Dendritic cell treated with granulocyte-macrophage colony-stimulating factor and Interleukin-4, amounts not matched to agents 40 ng/mL and 50 ng/mL, for 4 days (primary cell): ENCODE results near the gene GDPD5.

Experiments used
- H3K27ac Mint-ChIP-seq: one replicate; pipeline ENCODE4 v1.8.0; 2022; ENCODE audit warnings: mild to moderate bottlenecking, mixed read lengths
- H3K27me3 Mint-ChIP-seq: one replicate; pipeline ENCODE4 v1.8.0; 2022; ENCODE audit warnings: mild to moderate bottlenecking, mixed read lengths
- H3K36me3 Mint-ChIP-seq: one replicate; pipeline ENCODE4 v1.8.0; 2022; ENCODE audit warnings: low read depth, mixed read lengths
- H3K4me1 Mint-ChIP-seq: one replicate; pipeline ENCODE4 v1.8.0; 2022; ENCODE audit warnings: low read depth, mixed read lengths
- H3K4me3 Mint-ChIP-seq: one replicate; pipeline ENCODE4 v1.8.0; 2022; ENCODE audit warnings: mild to moderate bottlenecking, moderate library complexity, mixed read lengths
- H3K9me3 Mint-ChIP-seq: one replicate; pipeline ENCODE4 v1.8.0; 2022; ENCODE audit warnings: mixed read lengths
- intact Hi-C: fragments of 100-400 bp; cut with micrococcal nuclease; formaldehyde crosslinking; loops from one replicate; pipeline ENCODE4 v1.15.0; 2022

Gene GDPD5

GRCh38 chr11:75563501-75563977, 37.8 kb upstream of the GDPD5 start:
- intact Hi-C loops: no loop called here
- H3K27me3 Mint-ChIP-seq: peaks cover 16% of the 10 kb centered on the region
- H3K4me1 Mint-ChIP-seq: peaks cover 29% of the 10 kb centered on the region
- peak overlapping the region; percentile 91 for H3K27ac Mint-ChIP-seq
- peaks cover 26% of the 10 kb centered on the region for H3K36me3 Mint-ChIP-seq
- H3K9me3 Mint-ChIP-seq: no peaks in the 10 kb centered on the region
- peak overlapping the region; percentile 93 for H3K4me3 Mint-ChIP-seq

DNA sequence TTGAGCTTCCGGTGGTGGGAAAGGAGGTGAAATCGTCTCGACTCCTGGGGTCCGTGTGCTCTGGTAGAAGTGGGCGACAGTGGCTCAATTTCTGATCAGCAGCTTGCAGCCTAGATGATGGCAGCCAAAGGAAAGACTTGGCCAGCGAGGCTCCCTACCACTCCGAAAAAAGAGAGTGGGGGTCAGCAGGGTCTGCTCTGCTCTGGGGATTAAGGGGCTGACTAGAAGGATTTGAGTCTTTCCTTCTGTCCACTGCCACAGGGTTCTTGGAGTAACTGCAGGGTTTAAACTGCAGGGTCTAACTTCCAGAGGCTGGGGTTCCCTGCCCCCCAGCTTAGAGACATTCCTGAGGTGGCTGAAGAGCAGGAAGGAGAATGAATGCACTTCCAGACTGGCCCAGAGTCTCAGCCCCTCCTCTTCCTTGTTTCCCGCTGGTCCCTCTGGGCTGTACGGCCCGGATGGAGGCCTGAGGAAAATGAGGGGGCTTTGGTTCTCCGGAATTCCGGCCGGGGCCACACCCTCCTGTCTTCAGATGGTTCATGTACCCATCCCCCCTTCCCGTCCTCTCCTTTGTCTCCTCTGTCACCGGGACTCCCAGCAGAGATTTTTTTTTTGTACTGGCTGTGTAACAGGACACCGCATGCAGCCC, 37.2 kb upstream of the GDPD5 start:
- intact Hi-C loops: no loop called here
- H3K27ac Mint-ChIP-seq: peak overlapping the region; percentile 91
- H3K4me1 Mint-ChIP-seq: peaks cover 29% of the 10 kb centered on the region
- H3K4me3 Mint-ChIP-seq: peak overlapping the region; percentile 93
- peaks cover 20% of the 10 kb centered on the region for H3K36me3 Mint-ChIP-seq
- peaks cover 16% of the 10 kb centered on the region for H3K27me3 Mint-ChIP-seq
- no peaks in the 10 kb centered on the region for H3K9me3 Mint-ChIP-seq

- H3K36me3 Mint-ChIP-seq: peaks cover 15% of the 10 kb centered on the region
- no peaks in the 10 kb centered on the region for H3K9me3 Mint-ChIP-seq
- H3K4me3 Mint-ChIP-seq: peak within 1 kb of the TSS; percentile 93
- peak within 1 kb of the TSS; percentile 91 for H3K27ac Mint-ChIP-seq
- intact Hi-C loops: no loop called here
- H3K27me3 Mint-ChIP-seq: peaks cover 17% of the 10 kb centered on the region
- peaks cover 29% of the 10 kb centered on the region for H3K4me1 Mint-ChIP-seq
These were observed 36.5 kb upstream of the GDPD5 start, which contains the start of gene SERPINH1 for GRCh38 chr11:75562048-75562835. Gene SERPINH1 (plus strand): TSS chr11:75562253. CDS start chr11:75566350, 4,097 bp downstream.

GRCh38 chr11:75561426-75562047, 35.8 kb upstream of the GDPD5 start:
- H3K36me3 Mint-ChIP-seq: peaks cover 9% of the 10 kb centered on the region

DNA sequence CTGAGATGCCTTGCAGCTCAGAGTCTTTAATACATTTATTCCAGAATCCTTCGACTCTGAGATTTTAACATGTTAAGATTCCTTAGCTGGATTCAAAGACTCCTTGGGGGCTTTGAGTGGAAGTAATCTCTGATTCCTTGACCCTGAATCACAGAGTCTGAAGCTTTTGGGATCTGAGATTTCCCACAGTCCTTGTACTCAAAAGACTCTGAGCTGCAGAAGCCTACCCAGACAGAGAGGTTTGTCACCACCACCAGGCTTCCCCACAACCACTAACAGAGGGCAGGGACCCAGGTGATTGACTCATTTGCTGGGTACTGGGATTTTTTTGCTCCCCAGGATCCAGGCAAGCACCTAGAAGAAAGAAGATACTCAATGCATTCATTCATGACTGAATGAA, 34.9 kb upstream of the GDPD5 start:
- H3K27ac Mint-ChIP-seq: no peak overlapping the region
- peaks cover 17% of the 10 kb centered on the region for H3K27me3 Mint-ChIP-seq
- H3K36me3 Mint-ChIP-seq: peaks cover 8% of the 10 kb centered on the region
- no peak overlapping the region for H3K4me3 Mint-ChIP-seq
- peaks cover 29% of the 10 kb centered on the region for H3K4me1 Mint-ChIP-seq
- intact Hi-C loops: no loop called here
- no peaks in the 10 kb centered on the region for H3K9me3 Mint-ChIP-seq

More at GRCh38 chr11:75561426-75562047, 35.8 kb upstream of the GDPD5 start:
- H3K27me3 Mint-ChIP-seq: peaks cover 17% of the 10 kb centered on the region
- H3K4me1 Mint-ChIP-seq: peaks cover 29% of the 10 kb centered on the region
- peak overlapping the region; percentile 93 for H3K4me3 Mint-ChIP-seq
- intact Hi-C loops: no loop called here
- H3K27ac Mint-ChIP-seq: peak overlapping the region; percentile 91
- no peaks in the 10 kb centered on the region for H3K9me3 Mint-ChIP-seq

GRCh38 chr11:75558939-75559843, 33.5 kb upstream of the GDPD5 start:
- Mint-ChIP-seq H3K4me1 (peaks cover 26% of the 10 kb centered on the region), H3K9me3 (no peaks in the 10 kb centered on the region), H3K27ac (no peak overlapping the region), H3K36me3 (peaks cover 8% of the 10 kb centered on the region), H3K27me3 (peaks cover 17% of the 10 kb centered on the region), H3K4me3 (no peak overlapping the region)
- intact Hi-C loops: no loop called here

GRCh38 chr11:75557666-75558494, 32.1 kb upstream of the GDPD5 start:
- Mint-ChIP-seq H3K9me3 (no peaks in the 10 kb centered on the region), H3K27me3 (peaks cover 17% of the 10 kb centered on the region), H3K36me3 (peaks cover 8% of the 10 kb centered on the region), H3K4me3 (no peak overlapping the region), H3K4me1 (peaks cover 13% of the 10 kb centered on the region), H3K27ac (no peak overlapping the region)
- intact Hi-C loops: no loop called here

- Mint-ChIP-seq H3K36me3 (no peaks in the 10 kb centered on the region), H3K27me3 (peaks cover 7% of the 10 kb centered on the region), H3K9me3 (no peaks in the 10 kb centered on the region), H3K4me1 (no peaks in the 10 kb centered on the region), H3K27ac (no peak overlapping the region), H3K4me3 (no peak overlapping the region)
- intact Hi-C loops: no loop called here
These were observed 30.5 kb upstream of the GDPD5 start for GRCh38 chr11:75556275-75556674.

DNA sequence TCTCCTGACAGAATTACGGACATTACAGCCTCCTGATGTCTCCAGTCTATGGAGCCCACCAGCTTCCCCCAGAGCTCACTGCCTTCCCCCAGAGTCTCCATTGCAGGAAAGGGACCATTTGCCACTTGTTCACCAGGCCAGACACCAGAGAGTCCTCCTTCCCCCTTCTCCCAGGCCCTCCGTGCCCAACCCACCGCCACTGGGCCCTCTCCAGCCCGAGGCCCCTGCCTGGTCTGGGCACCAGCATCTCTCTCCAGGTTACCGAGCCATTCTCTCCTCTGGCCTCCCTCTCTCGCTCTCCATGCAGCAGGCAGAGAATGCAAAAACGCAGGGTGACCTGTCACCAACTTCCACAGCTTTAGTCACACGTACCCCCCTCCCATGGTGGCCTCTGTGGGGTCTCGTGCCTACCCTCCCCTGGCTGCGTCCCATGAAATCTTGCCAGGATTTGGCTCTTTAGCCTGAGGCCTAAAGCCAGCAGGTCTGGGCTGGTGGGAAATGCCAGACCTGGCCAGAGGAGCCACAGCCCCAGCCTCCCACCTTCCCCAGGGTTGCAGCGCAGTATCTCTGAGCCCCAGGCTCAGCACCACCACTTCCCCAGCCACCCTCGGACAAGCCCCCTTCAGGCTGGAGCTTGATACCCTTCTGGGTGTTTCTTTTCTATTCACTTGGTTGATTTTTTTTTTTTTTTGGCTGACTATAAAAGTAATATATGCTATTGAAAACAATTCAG, 29.5 kb upstream of the GDPD5 start:
- Mint-ChIP-seq H3K9me3 (no peaks in the 10 kb centered on the region), H3K27ac (no peak overlapping the region), H3K4me1 (no peaks in the 10 kb centered on the region), H3K36me3 (no peaks in the 10 kb centered on the region), H3K4me3 (no peak overlapping the region), H3K27me3 (peaks cover 2% of the 10 kb centered on the region)
- intact Hi-C loops: no loop called here

GRCh38 chr11:75554258-75555022, 28.7 kb upstream of the GDPD5 start:
- Mint-ChIP-seq H3K4me1 (no peaks in the 10 kb centered on the region), H3K9me3 (no peaks in the 10 kb centered on the region), H3K27me3 (peaks cover 2% of the 10 kb centered on the region), H3K36me3 (no peaks in the 10 kb centered on the region), H3K4me3 (no peak overlapping the region), H3K27ac (no peak overlapping the region)
- intact Hi-C loops: no loop called here

- intact Hi-C loops: no loop called here
- Mint-ChIP-seq H3K4me3 (no peak overlapping the region), H3K4me1 (no peaks in the 10 kb centered on the region), H3K27me3 (peaks cover 2% of the 10 kb centered on the region), H3K27ac (no peak overlapping the region), H3K9me3 (no peaks in the 10 kb centered on the region), H3K36me3 (no peaks in the 10 kb centered on the region)
These were observed 28.1 kb upstream of the GDPD5 start for GRCh38 chr11:75553889-75554257.

- no peak overlapping the region for H3K4me3 Mint-ChIP-seq
- H3K4me1 Mint-ChIP-seq: no peaks in the 10 kb centered on the region
- peaks cover 2% of the 10 kb centered on the region for H3K27me3 Mint-ChIP-seq
- H3K9me3 Mint-ChIP-seq: no peaks in the 10 kb centered on the region
- intact Hi-C loops: no loop called here
- H3K27ac Mint-ChIP-seq: no peak overlapping the region
- H3K36me3 Mint-ChIP-seq: no peaks in the 10 kb centered on the region
These were observed 27.4 kb upstream of the GDPD5 start for GRCh38 chr11:75553182-75553581.
